ENCODE results near the gene TUBA4B. TPM values are rescaled to one million over a fixed set of nuclear protein-coding genes. Genes with fewer than 3 reads are reported as not detected.
A peak's percentile ranks its signal among the peaks of the same experiment; 100 is the strongest.

TUBA4B gene
- total RNA-seq, 1 donor from 2014 or later = not detected

GRCh38 chr2:219218732-219219701 lies 34.0 kb upstream of the TUBA4B start, which contains the start of gene ABCB6:
ABCB6 (minus strand) TSS chr2:219218958; CDS start chr2:219218673, 285 bp downstream.
- Mint-ChIP-seq H3K4me1 (ENCODE audit: unreplicated experiment) (peaks cover 14% of the 10 kb centered on the region), H3K36me3 (ENCODE audit: low read depth, unreplicated experiment) (peaks cover 24% of the 10 kb centered on the region), H3K9me3 (ENCODE audit: unreplicated experiment) (no peaks in the 10 kb centered on the region), H3K27me3 (ENCODE audit: unreplicated experiment) (peaks cover 10% of the 10 kb centered on the region), H3K4me3 (ENCODE audit: unreplicated experiment) (peak within 1 kb of the TSS; percentile 85), H3K27ac (ENCODE audit: unreplicated experiment) (peak within 1 kb of the TSS; percentile 74)
- TF ChIP-seq CTCF (IDR thresholded peaks at IDR 0.05; ENCODE audit: unreplicated experiment) = no peak
- peak; percentile 89 for DNase-seq (ENCODE audit: low spot score)

GRCh38 chr2:219219784-219220532 lies 33.1 kb upstream of the TUBA4B start:
- H3K27ac Mint-ChIP-seq (ENCODE audit: unreplicated experiment) = peak overlapping the region; percentile 64
- peaks cover 14% of the 10 kb centered on the region for H3K4me1 Mint-ChIP-seq (ENCODE audit: unreplicated experiment)
- DNase-seq (ENCODE audit: low spot score) = no peak
- H3K4me3 Mint-ChIP-seq (ENCODE audit: unreplicated experiment) = peak overlapping the region; percentile 74
- peaks cover 28% of the 10 kb centered on the region for H3K36me3 Mint-ChIP-seq (ENCODE audit: low read depth, unreplicated experiment)
- no peaks in the 10 kb centered on the region for H3K9me3 Mint-ChIP-seq (ENCODE audit: unreplicated experiment)
- no peak for TF ChIP-seq CTCF (IDR thresholded peaks at IDR 0.05; ENCODE audit: unreplicated experiment)
- H3K27me3 Mint-ChIP-seq (ENCODE audit: unreplicated experiment) = peaks cover 9% of the 10 kb centered on the region

GRCh38 chr2:219220652-219221402 lies 32.2 kb upstream of the TUBA4B start:
- TF ChIP-seq CTCF (IDR thresholded peaks at IDR 0.05; ENCODE audit: unreplicated experiment) = no peak
- H3K27me3 Mint-ChIP-seq (ENCODE audit: unreplicated experiment) = peaks cover 10% of the 10 kb centered on the region
- no peak overlapping the region for H3K27ac Mint-ChIP-seq (ENCODE audit: unreplicated experiment)
- no peaks in the 10 kb centered on the region for H3K9me3 Mint-ChIP-seq (ENCODE audit: unreplicated experiment)
- H3K36me3 Mint-ChIP-seq (ENCODE audit: low read depth, unreplicated experiment) = peaks cover 37% of the 10 kb centered on the region
- H3K4me1 Mint-ChIP-seq (ENCODE audit: unreplicated experiment) = peaks cover 14% of the 10 kb centered on the region
- no peak overlapping the region for H3K4me3 Mint-ChIP-seq (ENCODE audit: unreplicated experiment)
- no peak for DNase-seq (ENCODE audit: low spot score)

GRCh38 chr2:219221957-219222518 lies 31.0 kb upstream of the TUBA4B start:
- no peak overlapping the region for H3K27ac Mint-ChIP-seq (ENCODE audit: unreplicated experiment)
- peaks cover 14% of the 10 kb centered on the region for H3K4me1 Mint-ChIP-seq (ENCODE audit: unreplicated experiment)
- H3K4me3 Mint-ChIP-seq (ENCODE audit: unreplicated experiment) = peak overlapping the region; percentile 81
- peaks cover 7% of the 10 kb centered on the region for H3K27me3 Mint-ChIP-seq (ENCODE audit: unreplicated experiment)
- no peaks in the 10 kb centered on the region for H3K9me3 Mint-ChIP-seq (ENCODE audit: unreplicated experiment)
- H3K36me3 Mint-ChIP-seq (ENCODE audit: low read depth, unreplicated experiment) = peaks cover 41% of the 10 kb centered on the region
- DNase-seq (ENCODE audit: low spot score) = no peak
- no peak for TF ChIP-seq CTCF (IDR thresholded peaks at IDR 0.05; ENCODE audit: unreplicated experiment)

Data from endothelial cell (in vitro differentiated cells).